Tibial nerve (tissue), 4 donors: ENCODE results near the gene ABHD5. TPM values are rescaled to one million over a fixed set of nuclear protein-coding genes. Genes with fewer than 3 reads are reported as not detected.

ENCODE experiments used
- DNase-seq, 2 donors: peaks; one replicate each; pipeline ENCODE4 v3.0.0-alpha.2; 2019; ENCODE audit warnings: low spot score in 2 of 2
- H3K27ac ChIP-seq, 4 donors: fragments of 200-600 bp; sonication (generic) in 3 of 4; one replicate each; pipeline ENCODE4 v1.5.1; 2017 to 2019; ENCODE audit warnings: mild to moderate bottlenecking in 1 of 4
- H3K27me3 ChIP-seq, 2 donors: fragments of 200-600 bp; sonication (generic) in 1 of 2; one replicate each; pipeline versions ENCODE4 v1.5.1 to v1.6.0; 2017 to 2019
- H3K36me3 ChIP-seq, 3 donors: fragments of 200-600 bp; sonication (generic); one replicate each; pipeline ENCODE4 v1.5.1; 2018 to 2019
- H3K4me1 ChIP-seq, 4 donors: fragments of 200-600 bp; sonication (generic) in 3 of 4; one replicate each; pipeline ENCODE4 v1.5.1; 2017 to 2019
- H3K4me3 ChIP-seq, 4 donors: fragments of 200-600 bp; sonication (generic) in 3 of 4; one replicate each; pipeline ENCODE4 v1.5.1; 2017 to 2019; ENCODE audit warnings: mild to moderate bottlenecking in 1 of 4, moderate library complexity in 1 of 4
- H3K9me3 ChIP-seq, 4 donors: fragments of 200-600 bp; sonication (generic) in 3 of 4; one replicate each; pipeline ENCODE4 v1.5.1; 2017 to 2019
- CTCF ChIP-seq, 5 experiments: fragments of 200-600 bp in 3 of 5; fragments of 450-650 bp in 2 of 5; sonication (generic) in 3 of 5; IDR thresholded peaks; one replicate each; pipeline ENCODE4 v1.5.1; 2016 to 2019; ENCODE audit warnings: antibody characterized with exemption in 5 of 5, mild to moderate bottlenecking in 3 of 5, moderate library complexity in 2 of 5
- EP300 ChIP-seq, 2 donors: sonication (generic); formaldehyde crosslinking; IDR thresholded peaks; one replicate each; pipeline ENCODE4 v1.6.1; 2017; ENCODE audit warnings: antibody characterized with exemption in 2 of 2, mild to moderate bottlenecking in 1 of 2
- POLR2A ChIP-seq, 2 donors: fragments of 450-650 bp; IDR thresholded peaks; one replicate each; pipeline ENCODE4 v1.6.1; 2017; ENCODE audit warnings: antibody characterized with exemption in 2 of 2, mild to moderate bottlenecking in 2 of 2, moderate library complexity in 2 of 2
- WGBS, 2 donors: methylation state at CpG; one replicate each; pipeline ENCODE4 v1.1.5; 2018; 5-methylcytosine and 5-hydroxymethylcytosine counted together
- total RNA-seq, 4 donors: library from RNA; depleted of rRNA; stranded (reverse); fragments of >200 nt; gene quantifications; one replicate each; pipeline ENCODE4 v1.1.0, GENCODE V29; 2016

The ABHD5 gene
- total RNA-seq, 4 donors from 2014 or later = 21.6 to 29.7 (median 29.0) TPM

DNA sequence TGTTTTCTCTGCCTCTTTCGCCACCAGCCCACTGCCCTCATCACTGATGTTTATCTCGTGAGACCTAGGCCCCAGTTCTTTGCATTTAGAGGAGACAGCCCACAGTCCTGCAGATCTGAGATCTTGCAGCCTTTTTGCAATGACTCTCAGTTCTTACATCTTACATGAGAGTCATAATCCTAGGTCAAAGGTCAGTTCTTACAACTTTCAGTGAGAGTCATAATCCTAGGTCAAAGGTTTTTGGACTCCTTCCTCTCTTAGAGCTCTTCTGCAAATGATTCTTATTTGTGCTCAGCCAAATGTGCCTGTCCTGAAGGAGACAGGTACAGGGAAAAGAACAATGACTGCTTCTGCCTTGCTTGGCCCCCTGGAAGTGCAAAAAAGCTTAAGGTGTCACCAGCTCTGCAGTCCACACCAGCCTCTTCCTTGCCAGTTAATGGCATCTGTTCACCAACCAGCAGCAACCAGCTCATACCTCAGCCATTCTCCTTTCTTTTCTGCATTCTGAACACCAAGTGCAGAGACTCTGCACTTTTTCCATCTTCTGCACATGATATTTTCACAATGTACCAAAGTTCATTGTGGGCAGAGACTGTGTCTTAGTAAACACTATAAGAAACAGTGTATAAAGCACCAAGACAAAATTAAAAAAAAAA is 67.1 kb downstream of the ABHD5 start:
- Histone ChIP-seq H3K27ac (no peak overlapping the region), H3K9me3 (no peaks in the 10 kb centered on the region), H3K4me1 (peaks cover 0 to 13% (median 5%) of the 10 kb centered on the region in 4 donors), H3K36me3 (no peaks in the 10 kb centered on the region), H3K4me3 (no peak overlapping the region), H3K27me3 (no peaks in the 10 kb centered on the region)
- no peak for DNase-seq
- 92 to 93% methylated on average over 2 of the region's 2 CpGs for WGBS, 2 donors
- no peak for TF ChIP-seq EP300 (IDR thresholded peaks at IDR 0.05)
- TF ChIP-seq POLR2A (IDR thresholded peaks at IDR 0.05) = no peak
- TF ChIP-seq CTCF (IDR thresholded peaks at IDR 0.05) = no peak

GRCh38 chr3:43758592-43759225 is 68.0 kb downstream of the ABHD5 start:
- Histone ChIP-seq H3K4me1 (peaks cover 0 to 13% (median 5%) of the 10 kb centered on the region in 4 donors), H3K36me3 (no peaks in the 10 kb centered on the region), H3K27ac (peak overlapping the region in 3 of 4 donors; percentile 12 to 46 (median 19)), H3K9me3 (no peaks in the 10 kb centered on the region), H3K4me3 (no peak overlapping the region), H3K27me3 (no peaks in the 10 kb centered on the region)
- no peak for DNase-seq
- TF ChIP-seq CTCF (IDR thresholded peaks at IDR 0.05) (no peak), POLR2A (IDR thresholded peaks at IDR 0.05) (no peak)
- 47 to 56% methylated on average over 4 of the region's 4 CpGs for WGBS, 2 donors

- Histone ChIP-seq H3K27me3 (no peaks in the 10 kb centered on the region), H3K4me3 (no peak overlapping the region), H3K9me3 (no peaks in the 10 kb centered on the region), H3K4me1 (peaks cover 0 to 13% (median 5%) of the 10 kb centered on the region in 4 donors), H3K27ac (peak overlapping the region in 3 of 4 donors; percentile 12 to 46 (median 19)), H3K36me3 (no peaks in the 10 kb centered on the region)
- no peak for DNase-seq
- 33 to 50% methylated on average over 6 of the region's 6 CpGs for WGBS, 2 donors
- TF ChIP-seq POLR2A (IDR thresholded peaks at IDR 0.05) (no peak), EP300 (IDR thresholded peaks at IDR 0.05) (no peak), CTCF (IDR thresholded peaks at IDR 0.05) (no peak)
Measured at GRCh38 chr3:43759297-43759782, 68.6 kb downstream of the ABHD5 start.

GRCh38 chr3:43759938-43760337 is 69.2 kb downstream of the ABHD5 start:
- Histone ChIP-seq H3K27ac (no peak overlapping the region), H3K4me3 (no peak overlapping the region), H3K9me3 (no peaks in the 10 kb centered on the region), H3K27me3 (no peaks in the 10 kb centered on the region), H3K36me3 (no peaks in the 10 kb centered on the region), H3K4me1 (peaks cover 0 to 13% (median 5%) of the 10 kb centered on the region in 4 donors)
- WGBS, 2 donors = 71 to 79% methylated on average over 2 of the region's 2 CpGs
- DNase-seq = no peak
- TF ChIP-seq POLR2A (IDR thresholded peaks at IDR 0.05) (no peak), CTCF (IDR thresholded peaks at IDR 0.05) (no peak), EP300 (IDR thresholded peaks at IDR 0.05) (no peak)

- Histone ChIP-seq H3K27me3 (no peaks in the 10 kb centered on the region), H3K9me3 (no peaks in the 10 kb centered on the region), H3K4me3 (no peak overlapping the region), H3K36me3 (no peaks in the 10 kb centered on the region), H3K27ac (no peak overlapping the region), H3K4me1 (peaks cover 0 to 13% (median 5%) of the 10 kb centered on the region in 4 donors)
- no peak for TF ChIP-seq POLR2A (IDR thresholded peaks at IDR 0.05)
- TF ChIP-seq EP300 (IDR thresholded peaks at IDR 0.05) = no peak
- no peak for TF ChIP-seq CTCF (IDR thresholded peaks at IDR 0.05)
- WGBS, 2 donors = 84 to 92% methylated on average over 4 of the region's 4 CpGs
- DNase-seq = no peak
Measured at GRCh38 chr3:43760938-43761337, 70.2 kb downstream of the ABHD5 start.
